ENCODE measurements around the gene SLC14A1.

DNA sequence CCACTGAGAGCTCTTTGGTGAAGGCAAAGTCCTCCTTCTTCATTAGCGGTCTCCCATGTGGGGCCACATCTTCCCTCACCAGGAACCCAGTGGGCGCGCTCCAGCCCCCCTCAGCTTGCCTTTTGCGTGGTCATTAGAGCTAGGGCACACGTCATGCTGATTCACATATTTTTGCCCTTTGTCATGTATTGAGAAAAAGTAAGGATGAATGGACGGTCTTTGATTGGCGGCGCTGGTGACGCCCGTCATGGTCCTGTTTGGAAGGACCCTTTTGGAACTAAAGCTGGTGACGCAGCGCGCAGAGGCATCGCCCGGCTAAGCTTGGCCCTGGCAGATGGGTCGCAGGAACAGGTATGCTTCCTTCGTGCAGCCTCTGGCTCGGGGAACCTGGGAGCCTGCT lies 3.1 kb downstream of the SLC14A1 start:
- TF ChIP-seq MXI1 (conservative IDR thresholded peaks at IDR 0.05; ENCODE audit: poor library complexity, severe bottlenecking): no peak
- TF ChIP-seq CTCF (IDR thresholded peaks at IDR 0.05; ENCODE audit: poor library complexity, severe bottlenecking): no peak
- no peak for TF ChIP-seq RAD21 (conservative IDR thresholded peaks at IDR 0.05)
- no peak for TF ChIP-seq EZH2 (IDR thresholded peaks at IDR 0.05; ENCODE audit: borderline replicate concordance, insufficient read depth, low read length, poor library complexity, severe bottlenecking)
- no peak for TF ChIP-seq EP300 (conservative IDR thresholded peaks at IDR 0.05; ENCODE audit: poor library complexity, severe bottlenecking)
- no peak for TF ChIP-seq REST (IDR thresholded peaks at IDR 0.05; ENCODE audit: borderline replicate concordance)
- TF ChIP-seq POLR2AphosphoS5 (IDR thresholded peaks at IDR 0.05): no peak
- TF ChIP-seq TAF1 (IDR thresholded peaks at IDR 0.05; ENCODE audit: low read depth): no peak
- TF ChIP-seq SMC3 (conservative IDR thresholded peaks at IDR 0.05; ENCODE audit: poor library complexity): no peak

Data from neural cell (in vitro differentiated cells).